ENCODE results near the gene ADSS1. TPM values are rescaled to one million over a fixed set of nuclear protein-coding genes. Genes with fewer than 3 reads are reported as not detected.

The ADSS1 gene
- total RNA-seq, 4 donors from 2014 or later, result 5.1 to 32.2 (median 8.8) TPM

GRCh38 chr14:104712881-104713734, 10.9 kb upstream of the ADSS1 start:
- peaks cover 0 to 89% of the 10 kb centered on the region in 2 donors for H3K36me3 ChIP-seq
- no peak for ATAC-seq
- no peaks in the 10 kb centered on the region for H3K27me3 ChIP-seq
- no peak overlapping the region for H3K4me3 ChIP-seq
- H3K27ac ChIP-seq, result no peak overlapping the region
- 100% methylated on average over 3 of the region's 40 CpGs; no CpG with 5 or more reads in 1 of the 2 donors for WGBS, 2 donors (ENCODE audit: low coverage in 1 of 2)
- H3K9me3 ChIP-seq, result no peaks in the 10 kb centered on the region
- TF ChIP-seq POLR2AphosphoS5 (IDR thresholded peaks at IDR 0.05) (no peak), CTCF (IDR thresholded peaks at IDR 0.05) (no peak), EP300 (IDR thresholded peaks at IDR 0.05) (no peak), POLR2A (IDR thresholded peaks at IDR 0.05) (no peak)
- H3K4me1 ChIP-seq, result peaks cover 0 to 32% (median 3%) of the 10 kb centered on the region in 3 donors

- TF ChIP-seq EP300 (IDR thresholded peaks at IDR 0.05) (no peak), POLR2AphosphoS5 (IDR thresholded peaks at IDR 0.05) (no peak), CTCF (IDR thresholded peaks at IDR 0.05) (no peak), POLR2A (IDR thresholded peaks at IDR 0.05) (no peak)
- H3K4me3 ChIP-seq, result no peak overlapping the region
- H3K9me3 ChIP-seq, result no peaks in the 10 kb centered on the region
- no peak for ATAC-seq
- H3K27me3 ChIP-seq, result no peaks in the 10 kb centered on the region
- no peak overlapping the region for H3K27ac ChIP-seq
- H3K36me3 ChIP-seq, result peaks cover 0 to 98% of the 10 kb centered on the region in 2 donors
- H3K4me1 ChIP-seq, result peaks cover 0 to 23% (median 0%) of the 10 kb centered on the region in 3 donors
- WGBS, 2 donors (ENCODE audit: low coverage in 1 of 2), result no CpG with 5 or more reads among the region's 16 CpGs
These were observed 10.0 kb upstream of the ADSS1 start for GRCh38 chr14:104714066-104714465.

- 100% methylated on average over 1 of the region's 31 CpGs; no CpG with 5 or more reads in 1 of the 2 donors for WGBS, 2 donors (ENCODE audit: low coverage in 1 of 2)
- Histone ChIP-seq H3K36me3 (peaks cover 0 to 99% of the 10 kb centered on the region in 2 donors), H3K27ac (no peak overlapping the region), H3K4me3 (no peak overlapping the region), H3K9me3 (no peaks in the 10 kb centered on the region), H3K27me3 (no peaks in the 10 kb centered on the region), H3K4me1 (peaks cover 0 to 17% (median 0%) of the 10 kb centered on the region in 3 donors)
- ATAC-seq, result no peak
- TF ChIP-seq POLR2A (IDR thresholded peaks at IDR 0.05), result no peak
- TF ChIP-seq EP300 (IDR thresholded peaks at IDR 0.05), result no peak
- no peak for TF ChIP-seq POLR2AphosphoS5 (IDR thresholded peaks at IDR 0.05)
These were observed 9.3 kb upstream of the ADSS1 start for GRCh38 chr14:104714681-104715080.

GRCh38 chr14:104715416-104715815, 8.6 kb upstream of the ADSS1 start:
- TF ChIP-seq POLR2AphosphoS5 (IDR thresholded peaks at IDR 0.05), result no peak
- Histone ChIP-seq H3K27ac (no peak overlapping the region), H3K27me3 (no peaks in the 10 kb centered on the region), H3K9me3 (no peaks in the 10 kb centered on the region), H3K4me1 (peaks cover 0 to 13% (median 0%) of the 10 kb centered on the region in 3 donors), H3K4me3 (no peak overlapping the region), H3K36me3 (peaks cover 0 to 99% of the 10 kb centered on the region in 2 donors)
- ATAC-seq, result no peak
- WGBS, 2 donors (ENCODE audit: low coverage in 1 of 2), result 67% methylated on average over 7 of the region's 18 CpGs; no CpG with 5 or more reads in 1 of the 2 donors

- H3K27me3 ChIP-seq, result no peaks in the 10 kb centered on the region
- H3K9me3 ChIP-seq, result no peaks in the 10 kb centered on the region
- H3K27ac ChIP-seq, result no peak overlapping the region
- no peak for ATAC-seq
- H3K4me1 ChIP-seq, result peaks cover 0 to 13% (median 0%) of the 10 kb centered on the region in 3 donors
- no peak overlapping the region for H3K4me3 ChIP-seq
- TF ChIP-seq POLR2AphosphoS5 (IDR thresholded peaks at IDR 0.05) (no peak), CTCF (IDR thresholded peaks at IDR 0.05) (no peak), POLR2A (IDR thresholded peaks at IDR 0.05) (no peak), EP300 (IDR thresholded peaks at IDR 0.05) (no peak)
- WGBS, 2 donors (ENCODE audit: low coverage in 1 of 2), result 77 to 93% methylated on average over 3 of the region's 12 CpGs
- H3K36me3 ChIP-seq, result peaks cover 0 to 95% of the 10 kb centered on the region in 2 donors
These were observed 8.2 kb upstream of the ADSS1 start for GRCh38 chr14:104715871-104716270.
